A549 (cell line): ENCODE data around the gene C4orf36. TPM values are rescaled to one million over a fixed set of nuclear protein-coding genes. Genes with fewer than 3 reads are reported as not detected.

Experiments
- ATAC-seq, 2 experiments: fragments of 200-7000 bp in 1 of 2; fragments of >200 bp in 1 of 2; cut with Nextera tagmentation in 1 of 2; cut with Tn5 transposase in 1 of 2; 3 replicates each; pipeline versions ENCODE4 v1.8.0 to v1.9.1; 2018 to 2020; ENCODE audit warnings: mild to moderate bottlenecking in 1 of 2, moderate library complexity in 1 of 2
- CTCF ChIA-PET: fragments of 300-600 bp; sonication (Branson Sonifier 250); formaldehyde crosslinking; extraction: SDS; loops from one replicate; lab custom pipeline; 2021; ENCODE audit warnings: antibody characterized with exemption, inconsistent platforms; lab: Yijun Ruan, JAX
- POLR2A ChIA-PET: fragments of 350-600 bp; formaldehyde crosslinking; extraction: SDS; loops from one replicate; lab custom pipeline; 2021; ENCODE audit warnings: antibody characterized with exemption, inconsistent platforms; lab: Yijun Ruan, JAX
- DNase-seq, 2 experiments: peaks; one replicate each; pipeline versions ENCODE4 v3.0.0 to v3.0.0-alpha.2; 2011 to 2016; ENCODE audit warnings: low read depth in 1 of 2, low spot score in 1 of 2
- FAIRE-seq: peaks from 2 replicates; lab custom pipeline; 2011; peaks lifted over from hg19 to GRCh38; lab: Jason Lieb, UNC
- H3K27ac ChIP-seq, 2 experiments: fragments of >200 bp; sonication (Bioruptor Twin); formaldehyde crosslinking; 3 replicates each; pipeline ENCODE4 v1.5.1; 2016 to 2017
- H3K4me1 ChIP-seq: fragments of >200 bp; sonication (Bioruptor Twin); formaldehyde crosslinking; 3 replicates; pipeline ENCODE4 v1.6.1; 2016
- H3K4me2 ChIP-seq: fragments of >200 bp; sonication (Bioruptor Twin); formaldehyde crosslinking; 3 replicates; pipeline ENCODE4 v1.6.1; 2016
- H3K4me3 ChIP-seq: fragments of >200 bp; sonication (Bioruptor Twin); formaldehyde crosslinking; 3 replicates; pipeline ENCODE4 v1.5.1; 2016
- H3K9me3 ChIP-seq: fragments of >200 bp; sonication (Bioruptor Twin); formaldehyde crosslinking; 3 replicates; pipeline ENCODE4 v1.6.1; 2016
- CBX2 ChIP-seq: fragments of 200-600 bp; sonication (generic); IDR thresholded peaks from 2 replicates; pipeline ENCODE4 v1.6.1; 2016; ENCODE audit warnings: low read depth, mild to moderate bottlenecking, borderline replicate concordance
- CTCF ChIP-seq: fragments of >200 bp; sonication (Bioruptor Twin); formaldehyde crosslinking; IDR thresholded peaks from 3 replicates; pipeline ENCODE4 v1.5.1; 2016
- EHF ChIP-seq: fragments of 250-450 bp; sonication (Bioruptor Pico); IDR thresholded peaks from 2 replicates; pipeline ENCODE4 v1.5.0; 2020; ENCODE audit warnings: mild to moderate bottlenecking
- EHMT2 ChIP-seq: fragments of 200-600 bp; sonication (generic); IDR thresholded peaks from 2 replicates; pipeline ENCODE4 v1.6.1; 2016; ENCODE audit warnings: antibody characterized with exemption, low read depth, mild to moderate bottlenecking, moderate library complexity
- ELK1 ChIP-seq: fragments of 150-350 bp; IDR thresholded peaks from 2 replicates; pipeline ENCODE4 v1.6.1; 2014; ENCODE audit warnings: low read depth, mild to moderate bottlenecking, low read length
- EP300 ChIP-seq, 2 experiments: fragments of >200 bp; sonication (Bioruptor Twin); formaldehyde crosslinking; IDR thresholded peaks; 2 replicates in 1 of 2; 3 replicates in 1 of 2; pipeline ENCODE4 v1.6.1; 2016 to 2017
- FOSL2 ChIP-seq, 2 experiments: fragments of 450-650 bp in 1 of 2; fragments of >200 bp in 1 of 2; sonication (Bioruptor Twin) in 1 of 2; formaldehyde crosslinking; IDR thresholded peaks; 2 replicates each; pipeline versions ENCODE4 v1.5.0 to v1.6.1; 2016 to 2020; ENCODE audit warnings: mild to moderate bottlenecking in 1 of 2, moderate library complexity in 1 of 2
- FOXS1 ChIP-seq: fragments of 250-450 bp; sonication (Bioruptor Pico); IDR thresholded peaks from 2 replicates; pipeline ENCODE4 v1.5.0; 2020; ENCODE audit warnings: mild to moderate bottlenecking, moderate library complexity
- GATA3 ChIP-seq: IDR thresholded peaks from 2 replicates; pipeline ENCODE4 v1.6.1; 2012; ENCODE audit warnings: borderline replicate concordance
- HDAC2 ChIP-seq: fragments of 200-600 bp; sonication (generic); IDR thresholded peaks from 2 replicates; pipeline ENCODE4 v1.6.1; 2016
- HEYL ChIP-seq: fragments of 250-450 bp; sonication (Bioruptor Pico); IDR thresholded peaks from 2 replicates; pipeline ENCODE4 v1.8.0; 2021; ENCODE audit warnings: mild to moderate bottlenecking, moderate library complexity
- HOXA7 ChIP-seq: fragments of 250-450 bp; sonication (Bioruptor Pico); IDR thresholded peaks from 2 replicates; pipeline ENCODE4 v1.5.0; 2020; ENCODE audit warnings: mild to moderate bottlenecking, moderate library complexity
- HOXB13 ChIP-seq: fragments of 250-450 bp; sonication (Bioruptor Pico); IDR thresholded peaks from 2 replicates; pipeline ENCODE4 v1.5.0; 2020; ENCODE audit warnings: low read depth, mild to moderate bottlenecking, moderate library complexity
- HOXB5 ChIP-seq: fragments of 250-450 bp; sonication (Bioruptor Pico); IDR thresholded peaks from 2 replicates; pipeline ENCODE4 v1.5.0; 2020; ENCODE audit warnings: mild to moderate bottlenecking, moderate library complexity
- JUNB ChIP-seq: fragments of >200 bp; sonication (Bioruptor Twin); formaldehyde crosslinking; IDR thresholded peaks from 2 replicates; pipeline ENCODE4 v1.6.1; 2016
- KDM1A ChIP-seq: fragments of 200-600 bp; sonication (generic); IDR thresholded peaks from 2 replicates; pipeline ENCODE4 v1.6.1; 2016; ENCODE audit warnings: low read depth, mild to moderate bottlenecking
- KDM5A ChIP-seq: fragments of 200-600 bp; sonication (generic); IDR thresholded peaks from 2 replicates; pipeline ENCODE4 v1.6.1; 2016; ENCODE audit warnings: antibody characterized with exemption, mild to moderate bottlenecking
- MAX ChIP-seq: IDR thresholded peaks from 2 replicates; pipeline ENCODE4 v1.6.1; 2012
- MYC ChIP-seq: IDR thresholded peaks from 2 replicates; pipeline ENCODE4 v1.6.1; 2012; ENCODE audit warnings: mild to moderate bottlenecking, inconsistent platforms, low read length, improper control_type of control experiment, borderline replicate concordance
- NFE2L2 ChIP-seq: fragments of 150-350 bp; conservative IDR thresholded peaks from 2 replicates; pipeline ENCODE4 v1.6.1; 2014; ENCODE audit warnings: low read length
- PBX3 ChIP-seq: IDR thresholded peaks from 2 replicates; pipeline ENCODE4 v1.6.1; 2012
- POLR2AphosphoS2 ChIP-seq: conservative IDR thresholded peaks from 2 replicates; pipeline ENCODE4 v1.6.1; 2012; ENCODE audit warnings: low read length, improper control_type of control experiment, inconsistent platforms
- RFX5 ChIP-seq: fragments of 450-650 bp; IDR thresholded peaks from 2 replicates; pipeline ENCODE4 v1.7.1; 2014; ENCODE audit warnings: antibody characterized with exemption, mild to moderate bottlenecking, moderate library complexity
- USF2 ChIP-seq: fragments of 450-650 bp; IDR thresholded peaks from 2 replicates; pipeline ENCODE4 v1.6.1; 2014; ENCODE audit warnings: antibody characterized with exemption
- ZNF302 ChIP-seq: fragments of 250-450 bp; sonication (Bioruptor Pico); IDR thresholded peaks from 2 replicates; pipeline ENCODE4 v1.9.0; 2021; ENCODE audit warnings: inconsistent platforms, mild to moderate bottlenecking, moderate library complexity
- ZSCAN20 ChIP-seq: fragments of 250-450 bp; sonication (Bioruptor Pico); IDR thresholded peaks from 2 replicates; pipeline ENCODE4 v1.8.0; 2022; ENCODE audit warnings: mild to moderate bottlenecking, moderate library complexity
- WGBS: methylation state at CpG from one replicate; pipeline ENCODE4 v1.1.6; 2017; ENCODE audit errors: missing lambda C conversion rate; 5-methylcytosine and 5-hydroxymethylcytosine counted together
- polyA plus RNA-seq, 4 experiments: library from polyadenylated mRNA; depleted of rRNA in 3 of 4; stranded (reverse); fragments of >200 nt; fragmentation: RNase III in 1 of 4; extraction: RNeasy Plus Mini Kit Qiagen cat#74134 plus additional on column Dnase treatment in 1 of 4; gene quantifications; 2 replicates in 3 of 4; 3 replicates in 1 of 4; pipeline ENCODE4 v1.2.3, GENCODE V29; 2011 to 2017

C4orf36 gene
- polyA plus RNA-seq, 2 of the 4 experiments (the other 2 are of a cell fraction) = 1.5 to 1.9 TPM

GRCh38 chr4:86834901-86835300 lies 57.3 kb downstream of the C4orf36 start:
- DNase-seq (no peak), ATAC-seq (no peak), FAIRE-seq (no peak)
- ChIA-PET POLR2A (no interaction called here), CTCF (no interaction called here)
- Histone ChIP-seq H3K9me3 (peaks cover 3% of the 10 kb centered on the region; the same call in 1 of the 3 replicates), H3K4me1 (peaks cover 10% of the 10 kb centered on the region; the same call in 2 of the 3 replicates), H3K27ac (no peak overlapping the region), H3K4me2 (no peak overlapping the region), H3K4me3 (no peak overlapping the region)
- WGBS = 70% methylated on average over 3 of the region's 3 CpGs
- no peak for TF ChIP-seq HOXB13 (CRISPR knock-in tag)

- Histone ChIP-seq H3K27ac (no peak overlapping the region), H3K4me3 (no peak overlapping the region), H3K4me2 (no peak overlapping the region), H3K9me3 (peaks cover 6% of the 10 kb centered on the region; the same call in 2 of the 3 replicates)
- 100% methylated on average over 1 of the region's 1 CpG for WGBS
- ATAC-seq (no peak), DNase-seq (no peak), FAIRE-seq (no peak)
- POLR2A ChIA-PET = no interaction called here
- no peak for TF ChIP-seq EHF (CRISPR knock-in tag)
- no peak for TF ChIP-seq PBX3
- TF ChIP-seq KDM1A = no peak
- TF ChIP-seq EP300 (IDR thresholded peaks at IDR 0.05) = no peak
- no peak for TF ChIP-seq RFX5
- no peak for TF ChIP-seq CBX2
- TF ChIP-seq JUNB = no peak
- TF ChIP-seq HDAC2 = no peak
- no peak for TF ChIP-seq FOXS1 (CRISPR knock-in tag)
- no peak for TF ChIP-seq MYC
- no peak for TF ChIP-seq GATA3
- no peak for TF ChIP-seq ZNF302 (CRISPR knock-in tag)
- TF ChIP-seq MAX = no peak
- no peak for TF ChIP-seq HOXA7 (CRISPR knock-in tag)
- no peak for TF ChIP-seq EHMT2
- no peak for TF ChIP-seq NFE2L2
- TF ChIP-seq CTCF = no peak
- TF ChIP-seq, all 56 proteins: peak for 0
- CTCF ChIA-PET = interaction anchor here (0.6 kb wide), 1 partner anchor 25 kb away, joined by 3 read pairs; no protein-coding TSS in a partner anchor
- peaks cover 10% of the 10 kb centered on the region; the same call in 2 of the 3 replicates for H3K4me1 ChIP-seq
Observed at GRCh38 chr4:86833615-86834014, 58.6 kb downstream of the C4orf36 start.

- FAIRE-seq = no peak
- peak; percentile 43 to 59; a peak in 4 of 6 replicates for ATAC-seq
- no peak overlapping the region for H3K4me3 ChIP-seq
- 50% methylated on average over 5 of the region's 5 CpGs for WGBS
- CTCF ChIA-PET = no interaction called here
- H3K4me1 ChIP-seq = peaks cover 10% of the 10 kb centered on the region; the same call in 2 of the 3 replicates
- peak overlapping the region; percentile 49; the same call in 2 of the 3 replicates for H3K4me2 ChIP-seq
- POLR2A ChIA-PET = interaction anchor here (1.4 kb wide), 1 partner anchor 237 kb away, joined by 6 read pairs; the partner anchor contains the start of gene PTPN13
- peak; percentile 6 to 46 for DNase-seq
- peaks cover 6% of the 10 kb centered on the region; the same call in 2 of the 3 replicates for H3K9me3 ChIP-seq
- H3K27ac ChIP-seq = no peak overlapping the region
- no peak for TF ChIP-seq USF2
- no peak for TF ChIP-seq FOSL2 (IDR thresholded peaks at IDR 0.05)
- no peak for TF ChIP-seq FOSL2 (CRISPR knock-in tag; IDR thresholded peaks at IDR 0.05)
- TF ChIP-seq KDM5A = no peak
- no peak for TF ChIP-seq ELK1
- no peak for TF ChIP-seq CBX2
- no peak for TF ChIP-seq GATA3
- no peak for TF ChIP-seq ZSCAN20 (CRISPR knock-in tag)
- no peak for TF ChIP-seq EHF (CRISPR knock-in tag)
- TF ChIP-seq POLR2AphosphoS2 = no peak
- TF ChIP-seq HEYL (CRISPR knock-in tag) = no peak
- no peak for TF ChIP-seq PBX3
- no peak for TF ChIP-seq HOXB5 (CRISPR knock-in tag)
- TF ChIP-seq HOXA7 (CRISPR knock-in tag) = no peak
Observed at GRCh38 chr4:86831262-86832130, 60.7 kb downstream of the C4orf36 start.
